Kidney epithelial cell (primary cell): ENCODE results near the gene ZNF746. TPM values are rescaled to one million over a fixed set of nuclear protein-coding genes. Genes with fewer than 3 reads are reported as not detected.

Experiments
- DNase-seq: peaks from one replicate; pipeline ENCODE4 v3.0.0-alpha.2; 2010; ENCODE audit warnings: low read depth
- H3K27me3 ChIP-seq: 2 replicates; pipeline ENCODE4 v1.6.0; 2011; ENCODE audit warnings: low read length; ENCODE audit not compliant: control insufficient read depth, insufficient read depth
- H3K36me3 ChIP-seq: 2 replicates; pipeline ENCODE4 v1.5.1; 2011; ENCODE audit warnings: low read length; ENCODE audit not compliant: control insufficient read depth, insufficient read depth
- H3K4me3 ChIP-seq: 2 replicates; pipeline ENCODE4 v1.5.1; 2011; ENCODE audit warnings: low read depth, mild to moderate bottlenecking, control low read depth, low read length
- CTCF ChIP-seq: IDR thresholded peaks from 2 replicates; pipeline ENCODE4 v1.5.1; 2011; ENCODE audit warnings: mild to moderate bottlenecking, moderate library complexity, low read length, control low read depth, inconsistent platforms; ENCODE audit not compliant: insufficient read depth, poor library complexity, severe bottlenecking
- total RNA-seq: library from RNA; depleted of rRNA; stranded (reverse); fragments of >200 nt; gene quantifications from 2 replicates; pipeline ENCODE4 v1.2.3, GENCODE V29; 2015

ZNF746 gene
- total RNA-seq = 24.2 and 30.3 TPM in 2 replicates

GRCh38 chr7:149497467-149498261 is at the start of gene ZNF746:
Gene ZNF746, minus strand, starts transcription at chr7:149497809. Its CDS starts 273 bp downstream, at chr7:149497536.
- TF ChIP-seq CTCF = peak; percentile 32
- peaks cover 4% of the 10 kb centered on the region for H3K27me3 ChIP-seq
- peak; percentile 35 for DNase-seq
- peak within 1 kb of the TSS; percentile 59 for H3K4me3 ChIP-seq
- peaks cover 1% of the 10 kb centered on the region for H3K36me3 ChIP-seq

- TF ChIP-seq CTCF = no peak
- H3K4me3 ChIP-seq = no peak overlapping the region
- no peaks in the 10 kb centered on the region for H3K36me3 ChIP-seq
- no peaks in the 10 kb centered on the region for H3K27me3 ChIP-seq
- DNase-seq = no peak
These were observed 49.5 kb upstream of the ZNF746 start for GRCh38 chr7:149547126-149547525.

- H3K27me3 ChIP-seq = no peaks in the 10 kb centered on the region
- H3K36me3 ChIP-seq = no peaks in the 10 kb centered on the region
- no peak for TF ChIP-seq CTCF
- DNase-seq = no peak
- H3K4me3 ChIP-seq = no peak overlapping the region
These were observed 48.7 kb upstream of the ZNF746 start for GRCh38 chr7:149546331-149546730.

- no peaks in the 10 kb centered on the region for H3K27me3 ChIP-seq
- no peak overlapping the region for H3K4me3 ChIP-seq
- no peak for DNase-seq
- TF ChIP-seq CTCF = no peak
- H3K36me3 ChIP-seq = no peaks in the 10 kb centered on the region
These were observed 46.4 kb upstream of the ZNF746 start for GRCh38 chr7:149544028-149544427.

GRCh38 chr7:149532654-149533053 is 35.0 kb upstream of the ZNF746 start:
- TF ChIP-seq CTCF = no peak
- Histone ChIP-seq H3K36me3 (no peaks in the 10 kb centered on the region), H3K27me3 (no peaks in the 10 kb centered on the region), H3K4me3 (no peak overlapping the region)
- no peak for DNase-seq
